NCI-H2227 (cell line): ENCODE measurements around the gene PALM.
"Not testable (repeated sequence)": the region's sequence is repeated elsewhere in the genome, so short reads cannot be mapped to it uniquely, and the experiment has no call there.

Source experiments
- DNase-seq: peaks from one replicate; lab custom pipeline; 2025; ENCODE audit not compliant: unreplicated experiment; lab: John Stamatoyannopoulos, UW

The PALM gene

DNA sequence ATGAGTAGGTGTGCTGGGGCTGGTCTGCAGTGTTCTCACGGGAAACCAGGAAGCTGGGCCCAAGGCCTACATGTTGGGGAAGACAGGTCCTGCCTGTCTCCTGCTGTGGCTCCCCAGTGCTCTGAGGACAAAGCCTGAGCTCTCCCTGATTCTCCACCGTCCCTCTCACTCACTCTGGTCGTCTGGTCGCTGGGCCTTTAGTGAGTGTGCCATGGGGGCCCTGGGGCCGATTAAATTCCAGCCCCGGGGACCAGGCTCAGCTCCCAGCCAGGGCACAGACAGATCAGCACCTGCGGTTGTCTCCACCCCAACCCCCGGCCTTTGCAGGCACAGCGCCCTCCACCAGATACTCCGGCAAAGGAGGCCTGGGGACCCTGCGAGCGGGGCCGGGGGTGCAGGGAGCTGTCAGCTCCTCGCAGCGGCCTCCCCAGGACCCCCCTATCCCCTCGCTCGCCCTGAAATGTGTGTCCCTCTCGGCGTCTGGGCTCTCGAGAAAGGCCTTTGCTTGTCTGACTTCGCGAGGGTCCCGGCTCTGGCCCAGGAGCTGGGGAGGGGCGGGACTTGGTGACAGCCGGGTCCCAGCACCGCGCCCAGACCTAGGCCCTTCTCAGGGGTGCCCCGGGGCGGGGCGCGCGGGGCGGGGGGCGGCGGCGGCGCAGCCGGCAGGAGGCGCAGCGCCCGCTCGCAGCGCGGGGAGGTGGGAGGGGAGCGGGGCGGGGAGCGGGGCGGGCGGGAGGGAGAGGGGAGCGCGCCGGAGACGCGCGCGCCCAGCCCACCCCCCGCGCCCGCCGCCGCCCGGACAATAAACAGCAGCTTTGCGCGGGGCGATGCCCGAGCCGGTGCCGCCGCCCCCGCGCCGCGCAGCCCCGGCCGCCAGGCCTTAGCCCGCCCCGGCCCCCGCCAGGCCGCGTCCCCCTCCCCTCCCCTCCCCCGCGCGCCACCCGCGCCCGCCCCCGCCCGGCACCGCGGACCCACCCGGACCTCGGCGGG, at the start of gene PALM:
TSS of gene PALM (plus strand) at position 782 of the 990 bp plus-strand sequence. CDS start 212 bp downstream, outside the sequence.
- DNase-seq, result peak; percentile 47

GRCh38 chr19:660793-661426, 47.8 kb upstream of the PALM start:
- DNase-seq, result no peak

- no peak for DNase-seq
Measured at GRCh38 chr19:661427-662196, 47.1 kb upstream of the PALM start.

GRCh38 chr19:662207-662961, 46.4 kb upstream of the PALM start:
- DNase-seq, result no peak

GRCh38 chr19:662962-663681, 45.6 kb upstream of the PALM start, which contains the start of gene RNF126:
Gene RNF126, minus strand, starts transcription at chr19:663214. Its CDS starts 93 bp downstream, at chr19:663121.
- DNase-seq, result peak; percentile 93

- DNase-seq, result no peak
Measured at GRCh38 chr19:663682-664117, 45.0 kb upstream of the PALM start.

- DNase-seq, result peak; percentile 64
Measured at GRCh38 chr19:664913-665443, 43.8 kb upstream of the PALM start.

GRCh38 chr19:666985-667573, 41.7 kb upstream of the PALM start:
- DNase-seq, result not testable (repeated sequence)

- DNase-seq, result not testable (repeated sequence)
Measured at GRCh38 chr19:668675-669434, 39.9 kb upstream of the PALM start.

DNA sequence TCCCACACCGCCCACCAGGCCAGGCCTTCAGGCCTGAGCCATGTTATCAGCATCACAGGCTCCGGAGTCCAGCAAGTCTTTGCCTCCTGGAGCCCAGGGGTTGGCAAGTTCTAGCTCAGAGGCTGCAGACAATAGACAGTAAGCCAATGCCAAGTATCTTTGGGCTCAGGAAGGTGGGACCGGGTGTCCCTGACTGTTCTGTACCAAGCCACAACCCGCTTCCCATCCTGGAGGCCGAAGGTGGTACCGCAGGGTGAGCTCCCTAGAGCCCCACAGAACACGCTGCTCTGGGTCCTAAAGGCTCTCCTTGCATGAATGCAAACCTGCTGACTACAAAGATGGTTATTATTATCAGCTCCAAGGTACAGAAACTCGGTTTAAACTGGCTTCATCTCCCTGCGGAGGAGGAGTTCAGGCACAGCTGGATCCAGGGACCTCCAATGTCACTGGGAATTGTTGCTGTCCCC, 38.1 kb upstream of the PALM start:
- DNase-seq, result no peak

DNA sequence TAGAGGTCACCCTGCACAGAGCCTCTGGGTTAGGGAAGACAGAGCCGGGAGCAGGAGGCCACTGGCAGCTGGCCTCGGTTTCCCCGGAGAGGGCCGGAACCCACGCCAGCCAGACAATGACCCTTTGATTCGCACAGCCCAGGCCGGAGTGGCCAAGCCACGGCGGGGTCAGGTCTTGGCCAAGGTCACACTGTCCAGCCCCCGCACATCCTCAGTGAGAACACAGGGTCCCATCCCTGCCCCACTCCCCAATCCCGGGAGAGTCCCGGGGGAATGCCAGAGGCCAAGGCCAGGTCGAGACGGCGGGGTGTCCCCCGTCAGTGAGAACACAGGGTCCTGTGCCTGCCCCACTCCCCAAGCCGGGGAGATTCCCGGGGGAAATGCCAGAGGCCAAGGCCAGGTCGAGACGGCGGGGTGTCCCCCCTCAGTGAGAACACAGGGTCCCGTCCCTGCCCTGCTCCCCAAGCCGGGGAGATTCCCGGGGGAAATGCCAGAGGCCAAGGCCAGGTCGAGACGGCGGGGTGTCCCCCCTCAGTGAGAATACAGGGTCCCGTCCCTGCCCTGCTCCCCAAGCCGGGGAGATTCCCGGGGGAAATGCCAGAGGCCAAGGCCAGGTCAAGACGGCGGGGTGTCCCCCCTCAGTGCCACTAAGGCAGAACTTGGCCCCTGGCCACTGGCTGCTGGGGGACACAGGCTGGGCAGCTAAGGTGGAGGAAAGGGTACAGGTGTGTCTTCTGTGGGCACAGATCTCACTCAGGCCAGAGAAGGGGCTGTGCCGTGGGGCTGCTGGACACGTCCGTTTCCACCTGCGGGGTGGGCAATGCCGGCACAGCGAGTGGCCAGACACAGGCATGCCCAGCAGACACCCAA, 34.2 kb upstream of the PALM start:
- no peak for DNase-seq

DNA sequence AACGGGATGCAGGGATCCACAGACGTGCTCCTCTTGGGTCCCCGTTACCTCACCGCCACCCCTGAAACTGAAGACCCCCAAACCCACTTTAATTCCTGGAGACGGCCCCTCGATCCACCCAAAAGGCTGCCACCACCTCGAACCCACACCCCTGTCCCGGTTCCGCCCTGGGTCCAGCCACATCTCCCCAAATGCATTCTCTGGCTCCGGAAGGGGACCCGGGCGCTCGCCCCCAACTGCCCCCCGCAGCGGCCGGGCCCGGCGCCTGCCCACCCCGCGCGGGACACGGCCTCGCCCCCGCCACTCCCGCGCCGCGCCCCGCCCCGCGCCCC, 32.8 kb upstream of the PALM start:
- no peak for DNase-seq

DNA sequence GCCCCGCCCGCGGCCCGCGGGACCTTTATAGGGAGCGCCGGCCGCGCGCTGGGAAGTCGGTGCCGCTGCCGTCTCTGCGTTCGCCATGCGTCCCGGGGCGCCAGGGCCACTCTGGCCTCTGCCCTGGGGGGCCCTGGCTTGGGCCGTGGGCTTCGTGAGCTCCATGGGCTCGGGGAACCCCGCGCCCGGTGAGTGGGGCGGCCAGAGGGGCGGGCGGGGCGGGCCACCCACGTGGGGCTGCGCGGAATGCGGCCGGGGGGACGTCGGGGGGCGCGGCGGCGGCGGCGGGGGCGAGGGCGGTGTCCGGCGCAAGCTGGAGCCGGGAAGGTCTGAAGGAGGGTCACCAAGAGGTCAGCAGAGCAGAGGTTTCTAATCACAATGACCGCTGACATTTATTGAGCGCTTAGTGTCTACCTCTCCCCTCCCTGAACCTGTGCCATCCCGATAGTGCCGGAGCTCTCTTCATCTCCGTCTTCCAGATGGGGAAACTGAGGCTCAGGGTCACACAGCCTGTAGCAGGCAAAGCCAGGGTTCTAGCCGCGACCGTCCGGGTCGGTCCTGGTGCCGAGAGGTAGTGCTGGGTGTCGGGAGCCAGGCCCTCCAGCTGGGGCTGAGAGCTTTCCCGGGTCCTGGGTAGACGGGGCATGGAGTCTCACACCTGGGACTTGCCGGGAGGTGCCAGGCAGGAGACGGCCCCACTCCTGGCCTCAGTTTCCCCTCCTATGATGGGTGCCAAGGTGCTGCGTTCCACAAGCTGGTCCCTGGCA, 32.2 kb upstream of the PALM start, which contains the start of gene FSTL3:
TSS of gene FSTL3 (plus strand) at position 54 of the 767 bp plus-strand sequence. CDS start at position 86, 32 bp downstream.
- DNase-seq, result no peak

DNA sequence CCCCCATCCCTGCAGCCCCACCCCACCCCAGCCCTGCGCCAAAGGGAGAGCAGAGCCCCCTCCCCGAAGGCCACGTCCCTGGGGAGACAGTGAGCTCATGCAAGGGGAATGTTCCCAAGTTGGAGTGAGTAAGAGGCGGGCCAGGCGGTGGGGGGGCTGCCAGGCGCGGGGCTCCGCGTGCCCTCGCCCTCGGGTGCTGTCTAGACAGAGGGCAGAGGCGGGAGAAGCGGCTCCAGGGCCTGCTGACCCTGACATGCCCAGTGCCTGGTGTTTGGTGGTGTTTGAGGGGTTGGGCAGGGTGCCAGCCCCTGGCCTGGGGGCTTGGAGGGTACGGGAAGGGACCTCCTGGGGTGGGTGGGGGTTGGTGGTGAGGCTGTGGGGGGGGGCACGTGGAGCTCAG, 31.5 kb upstream of the PALM start:
- DNase-seq, result no peak

DNA sequence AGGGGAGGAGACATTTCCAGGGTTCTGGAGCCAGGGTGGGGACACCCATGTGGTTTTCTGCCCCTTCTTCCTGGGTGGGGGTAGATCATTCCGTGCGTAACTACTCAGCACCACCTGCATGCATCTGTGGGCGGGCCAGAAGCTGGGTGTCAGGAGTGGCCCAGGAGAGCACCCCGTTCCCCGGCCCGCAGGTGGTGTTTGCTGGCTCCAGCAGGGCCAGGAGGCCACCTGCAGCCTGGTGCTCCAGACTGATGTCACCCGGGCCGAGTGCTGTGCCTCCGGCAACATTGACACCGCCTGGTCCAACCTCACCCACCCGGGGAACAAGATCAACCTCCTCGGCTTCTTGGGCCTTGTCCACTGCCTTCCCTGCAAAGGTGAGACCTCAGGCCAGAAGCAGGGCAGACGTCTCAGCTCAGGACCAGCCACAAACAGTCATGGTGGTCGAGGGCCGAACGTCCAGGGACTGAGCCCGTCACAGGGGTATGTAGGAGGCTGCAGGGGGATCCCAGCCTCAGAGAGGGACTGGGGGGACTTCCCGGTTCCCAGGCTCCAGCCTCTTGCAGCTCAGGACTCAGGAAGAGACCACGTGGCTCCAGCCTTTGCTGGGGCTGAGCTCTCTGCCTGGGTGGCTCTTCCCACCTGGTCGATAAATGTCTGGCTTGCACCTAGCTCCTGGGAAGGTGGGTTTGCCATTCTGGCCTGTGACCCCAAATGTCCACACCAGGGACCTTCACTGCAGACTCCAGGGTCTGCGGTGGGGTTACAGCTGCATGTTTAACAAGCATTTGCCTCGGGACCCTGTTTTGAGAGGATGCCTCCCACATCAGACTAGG, 30.9 kb upstream of the PALM start:
- no peak for DNase-seq
